Astrocyte of the hippocampus (primary cell): ENCODE measurements around the gene PTGR2.
"Not testable (repeated sequence)": the region's sequence is repeated elsewhere in the genome, so short reads cannot be mapped to it uniquely, and the experiment has no call there.

Source experiments
- DNase-seq: peaks from one replicate; pipeline ENCODE4 v3.0.0; 2011; ENCODE audit warnings: low read depth, low spot score

Gene PTGR2

DNA sequence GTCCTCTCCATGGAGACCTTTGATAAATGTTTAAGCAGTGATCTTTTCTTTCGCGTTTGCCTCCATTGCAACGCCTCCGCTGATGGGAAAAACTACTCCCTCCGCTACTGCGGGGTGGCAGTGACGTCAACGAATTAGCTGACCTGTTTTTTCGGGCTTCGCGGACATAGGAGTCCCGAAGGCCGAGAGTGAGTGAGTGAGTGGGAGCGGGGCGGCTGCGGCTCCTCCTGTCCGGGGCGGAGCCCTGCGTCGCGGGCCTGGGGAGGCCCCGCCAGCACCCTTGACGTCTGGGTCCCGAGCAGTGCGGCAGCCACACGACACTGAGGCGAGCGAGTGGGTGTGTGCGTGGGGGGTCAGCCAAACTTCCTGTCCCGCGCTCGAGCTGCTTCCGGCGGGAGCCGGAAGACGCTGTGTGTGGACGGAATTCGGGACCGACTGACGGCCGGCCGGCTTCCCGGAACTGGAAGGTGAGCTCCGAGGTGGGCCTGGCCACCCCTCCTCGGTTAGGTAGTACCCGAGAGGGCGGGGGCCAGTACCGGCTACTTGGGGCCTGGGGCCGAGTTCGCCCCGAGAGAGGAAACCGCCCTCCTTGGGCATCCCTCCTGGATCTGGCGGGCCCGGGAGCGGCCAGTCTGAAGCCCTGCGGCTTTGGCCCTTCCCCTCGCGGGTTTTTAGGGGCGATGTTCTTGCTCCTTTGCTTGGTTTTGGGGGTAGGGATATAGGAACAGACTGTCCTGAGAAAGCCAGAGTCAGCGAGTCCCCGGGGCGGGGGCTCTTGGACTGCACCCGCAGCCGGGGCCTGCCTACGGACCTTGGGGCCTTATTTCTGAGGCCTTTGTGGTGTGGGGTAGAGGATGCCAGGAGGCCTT lies 35.1 kb downstream of the PTGR2 start, which contains the start of gene ZNF410:
Gene ZNF410 (plus strand): TSS at position 411 of the 869 bp plus-strand sequence. CDS start 5,317 bp downstream, outside the sequence.
- DNase-seq: peak; percentile 98

- DNase-seq: no peak
Measured at GRCh38 chr14:73887318-73887616, 35.6 kb downstream of the PTGR2 start.

- DNase-seq: peak; percentile 1
Measured at GRCh38 chr14:73887694-73888459, 36.2 kb downstream of the PTGR2 start.

DNA sequence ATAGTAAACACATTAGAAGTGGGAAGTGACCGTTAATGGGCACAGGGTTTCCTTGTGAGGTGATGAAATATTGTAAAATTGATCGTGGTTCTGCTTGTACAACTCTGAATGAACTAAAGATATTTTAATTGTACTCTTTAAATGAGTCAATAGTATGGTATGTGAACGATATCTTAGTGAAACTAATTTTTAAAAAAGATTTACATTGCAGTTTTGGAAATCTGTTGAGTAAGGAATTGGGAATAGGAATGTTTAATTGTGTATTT lies 36.8 kb downstream of the PTGR2 start:
- DNase-seq: peak; percentile 9

DNA sequence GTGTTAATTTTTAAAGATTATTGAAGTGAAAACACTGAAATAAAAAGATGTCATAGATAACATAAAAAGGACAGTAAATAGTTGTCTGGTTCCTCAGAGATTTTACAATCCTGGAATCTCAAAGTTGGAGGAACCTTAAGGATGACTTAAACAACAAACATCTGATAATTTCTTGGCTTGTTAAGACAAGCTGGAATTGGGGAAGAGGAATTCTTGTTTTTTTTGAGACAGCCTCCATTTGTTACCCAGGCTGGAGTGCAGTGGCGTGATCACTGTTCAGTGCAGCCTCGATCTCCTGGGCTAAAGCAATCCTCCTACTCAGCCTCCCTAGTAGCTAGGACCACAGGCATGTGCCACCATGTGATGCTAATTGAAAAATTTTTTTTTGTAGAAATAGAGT lies 37.3 kb downstream of the PTGR2 start:
- DNase-seq: no peak

DNA sequence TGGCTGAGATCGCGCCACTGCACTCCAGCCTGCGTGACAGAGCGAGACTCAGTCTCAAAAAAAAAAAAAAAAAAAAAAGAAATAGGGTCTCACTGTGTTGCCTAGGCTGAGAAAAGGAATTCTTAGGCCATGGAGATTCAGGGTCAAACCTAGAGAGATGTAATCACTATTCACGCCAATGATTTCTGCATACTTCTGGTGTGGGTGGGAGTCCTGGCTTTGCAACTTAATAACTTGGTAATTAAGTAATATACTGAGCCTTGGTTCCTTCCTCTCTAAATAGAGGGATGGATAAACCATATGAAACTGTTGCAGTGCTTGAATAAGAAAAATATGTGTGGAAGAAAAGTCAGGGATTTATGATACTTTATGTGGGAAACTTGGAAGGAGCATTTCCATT lies 37.7 kb downstream of the PTGR2 start:
- no peak for DNase-seq

- not testable (repeated sequence) for DNase-seq
Measured at GRCh38 chr14:73894180-73894687, 42.6 kb downstream of the PTGR2 start.

DNA sequence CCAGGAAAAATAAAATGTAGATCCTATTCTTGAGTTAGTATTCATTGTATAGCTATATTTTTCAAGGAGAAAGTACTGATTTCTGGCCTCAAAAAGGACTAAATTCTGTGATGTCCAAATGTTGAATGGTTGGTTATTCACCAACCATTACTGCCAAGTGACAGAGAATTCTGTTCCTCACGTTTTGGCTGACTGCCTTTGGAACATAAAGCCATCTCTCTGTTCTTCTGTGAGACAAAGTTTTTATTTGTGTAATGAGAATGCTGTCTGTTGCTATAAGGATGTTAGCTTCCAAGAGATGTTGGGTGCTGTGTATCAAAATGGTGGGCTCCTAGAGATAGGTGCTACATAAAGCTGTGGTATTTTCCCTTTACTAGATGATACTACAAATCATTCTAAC lies 44.3 kb downstream of the PTGR2 start:
- no peak for DNase-seq

- DNase-seq: no peak
Measured at GRCh38 chr14:73896521-73896920, 44.9 kb downstream of the PTGR2 start.

DNA sequence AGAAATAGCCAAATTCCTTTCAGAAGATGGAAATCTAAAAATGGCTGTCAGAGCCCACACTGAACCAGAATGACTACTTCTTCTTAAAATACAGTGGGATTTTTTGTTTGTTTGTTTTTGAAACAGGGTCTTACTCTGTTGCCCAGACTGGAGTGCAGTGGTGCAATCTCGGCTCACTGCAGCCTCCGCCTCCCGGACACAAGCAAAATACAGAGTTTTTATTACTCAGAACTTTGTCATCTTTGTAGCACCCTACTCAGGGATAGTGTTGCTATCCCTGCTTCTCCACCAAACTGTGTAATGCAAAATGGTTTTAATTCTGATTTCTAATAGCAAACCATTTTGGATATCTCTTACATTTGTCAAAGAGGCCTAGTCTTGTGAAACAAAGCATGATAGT lies 51.4 kb downstream of the PTGR2 start:
- no peak for DNase-seq

DNA sequence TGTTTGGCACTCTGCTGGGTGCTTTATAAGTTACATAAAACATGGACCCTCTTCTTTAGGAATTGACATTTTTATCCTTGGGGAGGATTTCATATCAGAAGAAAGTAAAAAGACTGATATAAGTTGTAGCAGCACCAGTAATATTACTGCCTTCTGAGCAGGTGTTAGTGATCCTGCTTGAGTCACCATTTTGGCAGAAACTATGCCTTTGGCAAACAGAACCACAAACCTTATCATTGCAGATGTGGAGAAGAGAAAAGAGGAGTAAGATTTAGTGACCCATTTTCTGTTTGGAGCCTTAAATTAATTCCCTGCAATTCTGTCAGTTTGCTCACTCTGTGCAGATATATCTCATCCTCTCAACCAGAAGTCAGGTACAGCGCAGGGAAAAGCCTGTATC lies 58.0 kb downstream of the PTGR2 start:
- no peak for DNase-seq

DNA sequence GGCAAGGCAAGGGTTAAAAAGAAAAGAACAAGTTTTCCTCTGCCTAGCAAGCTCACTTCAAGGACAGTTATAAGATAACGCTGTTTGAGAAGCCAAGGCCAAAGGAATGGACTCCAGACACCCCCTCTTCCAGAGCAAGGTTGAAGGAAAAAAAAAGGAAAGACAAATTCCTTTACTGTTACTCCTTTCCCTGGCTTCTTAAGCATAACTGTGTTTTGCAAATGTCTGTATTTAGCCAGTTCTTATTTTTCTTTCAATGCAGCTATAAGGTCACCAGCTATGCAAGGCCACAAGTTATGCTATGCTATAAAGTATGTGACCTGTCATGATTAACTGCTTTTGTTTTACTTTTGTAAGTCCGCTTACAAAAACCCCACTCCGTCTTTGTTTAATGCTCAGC lies 61.6 kb downstream of the PTGR2 start:
- DNase-seq: peak; percentile 9

DNA sequence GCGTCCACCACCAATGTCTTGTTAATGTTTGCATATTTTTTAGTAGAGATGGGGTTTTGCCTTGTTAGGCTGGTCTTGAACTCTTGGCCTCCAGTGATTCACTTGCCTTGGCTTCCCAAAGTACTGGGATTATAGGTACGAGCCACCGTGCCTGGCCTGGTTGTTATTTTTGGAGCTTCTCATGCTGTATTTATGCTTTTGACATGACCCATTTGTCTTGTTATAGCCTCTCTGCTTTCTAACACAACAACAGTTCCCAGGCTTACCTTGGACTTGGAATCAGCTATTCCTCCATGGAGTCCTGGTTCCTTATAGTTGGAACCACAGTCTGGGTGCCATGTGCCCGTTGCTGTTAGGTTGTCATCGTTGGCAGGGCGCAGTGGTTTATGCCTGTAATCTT lies 64.7 kb downstream of the PTGR2 start:
- DNase-seq: no peak

DNA sequence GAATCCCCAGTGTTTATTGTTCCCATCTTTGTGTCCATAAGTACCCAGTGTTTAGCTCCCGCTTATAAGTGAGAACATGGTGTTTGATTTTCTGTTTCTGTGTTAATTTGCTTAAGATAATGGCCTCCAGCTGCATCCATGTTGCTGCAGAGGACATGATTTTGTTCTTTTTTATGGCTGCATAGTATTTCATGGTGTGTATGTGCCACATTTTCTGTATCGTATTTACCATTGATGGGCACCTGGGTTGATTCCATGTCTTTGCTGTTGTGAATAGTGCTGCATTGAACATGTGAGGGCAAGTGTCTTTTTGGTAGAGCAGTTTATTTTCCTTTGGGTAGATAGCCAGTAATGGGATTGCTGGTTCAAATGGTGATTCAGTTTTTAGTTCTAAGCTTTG lies 67.8 kb downstream of the PTGR2 start:
- DNase-seq: not testable (repeated sequence)

DNA sequence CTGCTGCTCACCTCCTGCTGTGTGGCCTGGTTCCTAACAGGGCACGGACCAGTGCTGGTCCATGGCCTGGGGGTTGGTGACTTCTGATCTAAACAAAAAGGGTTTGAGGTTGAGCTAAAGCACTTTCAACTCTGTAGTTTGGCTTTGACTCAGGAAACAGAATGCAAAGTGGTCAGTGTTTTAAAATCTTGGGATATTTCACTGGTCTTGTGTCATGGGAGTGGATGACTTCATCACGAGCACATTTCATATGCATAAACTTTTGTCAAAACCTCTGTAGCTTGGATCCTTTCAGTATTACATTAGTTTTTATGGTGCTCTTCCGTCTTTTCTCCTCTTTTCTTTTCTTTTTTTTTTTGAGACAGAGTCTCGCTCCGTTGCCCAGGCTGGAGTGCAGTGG lies 72.7 kb downstream of the PTGR2 start:
- no peak for DNase-seq
